K562 (cell line): ENCODE data around the gene NAV2. TPM values are rescaled to one million over a fixed set of nuclear protein-coding genes. Genes with fewer than 3 reads are reported as not detected.

ENCODE experiments used
- ATAC-seq: fragments of 200-7000 bp; cut with Tn5 transposase; 3 replicates; pipeline ENCODE4 v1.9.1; 2020; ENCODE audit warnings: moderate library complexity
- BruUV-seq: library from RNA; stranded (reverse); fragments of 400-500 nt; replicated peaks from 2 replicates; lab custom pipeline; 2021; lab: Mats Ljungman, UMichigan
- CTCF ChIA-PET: fragments of 300-600 bp; formaldehyde crosslinking; extraction: SDS; loops from one replicate; lab custom pipeline; 2021; ENCODE audit warnings: low intra/inter-chr PET ratio; lab: Yijun Ruan, JAX
- POLR2A ChIA-PET: fragments of 300-600, 350-650 bp; sonication (Branson Sonifier 250); formaldehyde crosslinking; extraction: SDS; loops from one replicate; lab custom pipeline; 2021; ENCODE audit warnings: antibody characterized with exemption, inconsistent platforms; lab: Yijun Ruan, JAX
- DNase-seq, 4 experiments: peaks; one replicate each; pipeline versions ENCODE4 v3.0.0 to v3.0.0-alpha.2; 2011 to 2018; ENCODE audit warnings: low spot score in 3 of 4, mixed read lengths in 3 of 4; ENCODE audit errors: extremely low read depth in 1 of 4
- FAIRE-seq: peaks from 2 replicates; lab custom pipeline; 2011; peaks lifted over from hg19 to GRCh38; lab: Jason Lieb, UNC
- H2AFZ ChIP-seq: 2 replicates; pipeline ENCODE4 v1.6.0; 2011; ENCODE audit warnings: low read depth, low read length, control low read depth, inconsistent platforms
- H3K27ac ChIP-seq: fragments of 200-600 bp; 3 replicates; pipeline ENCODE4 v1.8.0; 2011; ENCODE audit warnings: low read depth, mild to moderate bottlenecking, control low read depth, inconsistent platforms, low read length, moderate library complexity, mixed read lengths; ENCODE audit errors: extremely low read depth
- H3K27me3 ChIP-seq, 2 experiments: fragments of 300-600 bp in 1 of 2; 2 replicates in 1 of 2; 3 replicates in 1 of 2; pipeline versions ENCODE4 v1.6.0 to v1.8.0; 2011; ENCODE audit warnings: inconsistent platforms in 2 of 2, low read length in 2 of 2, mild to moderate bottlenecking in 1 of 2, mixed read lengths in 1 of 2, moderate library complexity in 1 of 2; ENCODE audit not compliant: control insufficient read depth in 2 of 2, insufficient read depth in 2 of 2
- H3K36me3 ChIP-seq: fragments of 300-600 bp; 3 replicates; pipeline ENCODE4 v1.8.0; 2011; ENCODE audit warnings: mild to moderate bottlenecking, low read length, inconsistent platforms; ENCODE audit not compliant: control insufficient read depth, insufficient read depth
- H3K4me1 ChIP-seq, 2 experiments: fragments of 200-600 bp in 1 of 2; replicated peaks in 1 of 2; 2 replicates in 1 of 2; 3 replicates in 1 of 2; pipeline versions ENCODE4 v1.5.1 to v1.8.0; 2011; ENCODE audit warnings: inconsistent platforms in 2 of 2, low read length in 2 of 2, mild to moderate bottlenecking in 1 of 2, mixed read lengths in 1 of 2, moderate library complexity in 1 of 2; ENCODE audit not compliant: control insufficient read depth in 2 of 2, insufficient read depth in 2 of 2
- H3K4me2 ChIP-seq: 2 replicates; pipeline ENCODE4 v1.6.1; 2011; ENCODE audit warnings: low read length, control low read depth, inconsistent platforms, mixed read lengths; ENCODE audit not compliant: insufficient read depth
- H3K4me3 ChIP-seq: fragments of 200-600 bp; sonication (generic), shearing (Covaris generic); 2 replicates; pipeline ENCODE4 v1.5.1; 2016; ENCODE audit warnings: control low read depth, inconsistent platforms
- H3K79me2 ChIP-seq: fragments of 200-600 bp; 3 replicates; pipeline ENCODE4 v1.8.0; 2011; ENCODE audit warnings: low read length, inconsistent platforms; ENCODE audit not compliant: control insufficient read depth, insufficient read depth
- H3K9ac ChIP-seq, 2 experiments: 2 replicates each; pipeline versions ENCODE4 v1.6.0 to v1.6.1; 2011; ENCODE audit warnings: low read depth in 2 of 2, low read length in 2 of 2, control low read depth in 1 of 2, inconsistent platforms in 1 of 2, mild to moderate bottlenecking in 1 of 2, mixed read lengths in 1 of 2; ENCODE audit not compliant: insufficient read depth in 1 of 2
- H3K9me1 ChIP-seq: one replicate; pipeline ENCODE4 v1.6.0; 2011; ENCODE audit warnings: inconsistent platforms, mild to moderate bottlenecking, low read length, moderate library complexity; ENCODE audit not compliant: control insufficient read depth, insufficient read depth
- H3K9me3 ChIP-seq: replicated peaks from 2 replicates; pipeline ENCODE4 v1.5.1; 2011; ENCODE audit warnings: low read depth, low read length, inconsistent platforms; ENCODE audit not compliant: control insufficient read depth, insufficient read depth
- H4K20me1 ChIP-seq: replicated peaks from 2 replicates; pipeline ENCODE4 v1.6.1; 2011; ENCODE audit warnings: low read length, inconsistent platforms, mixed read lengths; ENCODE audit not compliant: control insufficient read depth, insufficient read depth
- ELF4 ChIP-seq: fragments of 450-650 bp; formaldehyde crosslinking; IDR thresholded peaks from 2 replicates; pipeline ENCODE4 v1.4.0; 2022; ENCODE audit warnings: missing genetic modification characterization
- IFI16 ChIP-seq: fragments of 250-450 bp; sonication (Bioruptor Pico); IDR thresholded peaks from 2 replicates; pipeline ENCODE4 v2.1.2; 2022; ENCODE audit warnings: mild to moderate bottlenecking, inconsistent platforms
- RNF2 ChIP-seq: sonication (generic); IDR thresholded peaks from 2 replicates; pipeline ENCODE4 v1.6.1; 2016
- SUPT5H ChIP-seq: fragments of 450-650 bp; IDR thresholded peaks from 2 replicates; pipeline ENCODE4 v1.6.1; 2016
- WGBS: fragments of 100-300 bp; shearing (Covaris generic); methylation state at CpG from one replicate; pipeline ENCODE4 v1.1.6; 2016; ENCODE audit warnings: low coverage, mixed read lengths; ENCODE audit not compliant: insufficient coverage; ENCODE audit errors: missing lambda C conversion rate; 5-methylcytosine and 5-hydroxymethylcytosine counted together
- in situ Hi-C: fragments of 300-500 bp; cut with MboI; formaldehyde crosslinking; loops from 4 replicates; pipeline ENCODE4 v1.15.0; 2018; ENCODE audit warnings: inconsistent platforms, mixed read lengths
- intact Hi-C: fragments of 100-400 bp; cut with micrococcal nuclease; formaldehyde crosslinking; loops from 2 replicates; pipeline ENCODE4 v1.14.2; 2022
- polyA plus RNA-seq, 8 experiments: library from polyadenylated mRNA; depleted of rRNA in 4 of 8; stranded (reverse) in 5 of 8; unstranded in 3 of 8; fragments of >200 nt; fragmentation: Nextera tagmentation in 2 of 8; fragmentation: Illumina TruSeq in 1 of 8; extraction: Ambion mirVana in 2 of 8; extraction: Trizol in 1 of 8; gene quantifications; 2 replicates each; pipeline versions ENCODE4 v1.2.1 to v1.2.3, GENCODE V29; 2011 to 2014; ENCODE audit warnings: inconsistent platforms in 1 of 8, missing spikeins in 1 of 8
- total RNA-seq, 7 experiments: library from RNA; depleted of rRNA in 6 of 7; stranded (reverse); fragments of >200 nt in 6 of 7; fragmentation: Illumina TruSeq in 2 of 7; extraction: Trizol in 2 of 7; gene quantifications; 2 replicates each; pipeline versions ENCODE4 v1.2.1 to v1.2.3, GENCODE V29; 2011 to 2021; ENCODE audit warnings: low replicate concordance in 1 of 7
- TF ChIP-seq, protein P1 (sequence below): sonication (generic); formaldehyde crosslinking; IDR thresholded peaks from 2 replicates; pipeline ENCODE4 v1.8.0; 2022; ENCODE audit warnings: missing genetic modification reagents, mild to moderate bottlenecking, borderline replicate concordance
- TF ChIP-seq, protein P2 (sequence below), 3 experiments: fragments of 200-800 bp in 1 of 3; fragments of 250-450 bp in 1 of 3; fragments of 450-650 bp in 1 of 3; sonication (Bioruptor Pico) in 1 of 3; sonication (Bioruptor generic) in 1 of 3; formaldehyde crosslinking in 1 of 3; IDR thresholded peaks; 2 replicates each; pipeline versions ENCODE4 v1.6.1 to v1.8.0; 2016 to 2022; ENCODE audit warnings: mild to moderate bottlenecking in 2 of 3, missing genetic modification characterization in 2 of 3, missing compliant biosample characterization in 1 of 3, moderate library complexity in 1 of 3
- TF ChIP-seq, protein P3 (sequence below), 2 experiments: IDR thresholded peaks in 1 of 2; conservative IDR thresholded peaks in 1 of 2; 2 replicates each; pipeline ENCODE4 v1.6.1; 2016; ENCODE audit warnings: low read depth in 2 of 2, mild to moderate bottlenecking in 1 of 2, missing compliant biosample characterization in 1 of 2, missing genetic modification characterization in 1 of 2, moderate library complexity in 1 of 2
- TF ChIP-seq, protein P4 (sequence below): fragments of 450-650 bp; IDR thresholded peaks from 2 replicates; pipeline ENCODE4 v1.6.1; 2016; ENCODE audit warnings: low read depth, mild to moderate bottlenecking, moderate library complexity
- TF ChIP-seq, protein P5 (sequence below): sonication (generic); formaldehyde crosslinking; IDR thresholded peaks from 2 replicates; pipeline ENCODE4 v1.8.0; 2022; ENCODE audit warnings: mild to moderate bottlenecking, missing genetic modification reagents

Gene NAV2
- total and polyA plus RNA-seq, 9 of the 15 experiments (the other 6 are each of a cell fraction or from before 2014, with no cell fraction given), result 0.03 to 0.35 (median 0.05) TPM

DNA sequence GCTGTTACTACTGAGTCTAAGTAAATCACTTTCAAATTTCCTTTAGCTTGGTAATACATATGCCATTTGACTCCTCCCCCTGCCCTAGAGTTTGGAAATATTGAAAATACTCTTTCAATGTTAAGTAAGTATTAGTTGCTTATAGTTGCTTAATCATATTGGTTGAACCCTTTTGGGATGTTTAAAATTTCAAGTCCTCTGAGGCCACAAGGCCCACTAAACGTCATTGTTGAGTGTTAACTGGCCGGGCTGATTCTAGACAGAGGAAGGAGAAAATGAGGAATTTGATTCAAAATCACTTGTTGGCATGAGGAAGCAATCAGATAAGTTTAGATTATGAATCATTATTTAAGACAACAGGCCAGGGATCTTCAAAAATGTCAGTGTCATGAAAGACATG, 8.5 kb downstream of the NAV2 start (continued):
- TF ChIP-seq, protein P1, sequence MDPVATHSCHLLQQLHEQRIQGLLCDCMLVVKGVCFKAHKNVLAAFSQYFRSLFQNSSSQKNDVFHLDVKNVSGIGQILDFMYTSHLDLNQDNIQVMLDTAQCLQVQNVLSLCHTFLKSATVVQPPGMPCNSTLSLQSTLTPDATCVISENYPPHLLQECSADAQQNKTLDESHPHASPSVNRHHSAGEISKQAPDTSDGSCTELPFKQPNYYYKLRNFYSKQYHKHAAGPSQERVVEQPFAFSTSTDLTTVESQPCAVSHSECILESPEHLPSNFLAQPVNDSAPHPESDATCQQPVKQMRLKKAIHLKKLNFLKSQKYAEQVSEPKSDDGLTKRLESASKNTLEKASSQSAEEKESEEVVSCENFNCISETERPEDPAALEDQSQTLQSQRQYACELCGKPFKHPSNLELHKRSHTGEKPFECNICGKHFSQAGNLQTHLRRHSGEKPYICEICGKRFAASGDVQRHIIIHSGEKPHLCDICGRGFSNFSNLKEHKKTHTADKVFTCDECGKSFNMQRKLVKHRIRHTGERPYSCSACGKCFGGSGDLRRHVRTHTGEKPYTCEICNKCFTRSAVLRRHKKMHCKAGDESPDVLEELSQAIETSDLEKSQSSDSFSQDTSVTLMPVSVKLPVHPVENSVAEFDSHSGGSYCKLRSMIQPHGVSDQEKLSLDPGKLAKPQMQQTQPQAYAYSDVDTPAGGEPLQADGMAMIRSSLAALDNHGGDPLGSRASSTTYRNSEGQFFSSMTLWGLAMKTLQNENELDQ (CRISPR knock-in tag), result no peak
- no peak for TF ChIP-seq IFI16 (CRISPR knock-in tag)
- TF ChIP-seq, all 486 proteins: peak for 0

DNA sequence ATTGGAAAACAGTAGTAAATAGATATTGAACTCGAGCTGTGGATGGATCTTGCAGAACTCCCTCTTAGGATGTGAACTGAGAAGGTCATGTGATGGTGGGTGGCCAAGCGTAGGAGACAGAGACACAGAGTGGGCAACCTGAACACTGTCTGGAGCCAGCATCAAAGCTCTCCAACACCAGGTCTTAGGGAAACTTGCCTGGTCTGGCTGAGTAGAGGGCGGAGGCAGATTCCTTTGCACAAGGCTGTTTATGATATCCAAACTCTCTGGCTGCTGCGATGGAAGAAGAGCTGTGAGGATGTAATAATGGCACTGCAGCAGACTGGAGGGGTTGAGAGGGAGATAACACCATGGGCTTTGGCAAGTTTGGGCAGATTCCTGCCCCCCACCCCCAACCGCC, 10.1 kb downstream of the NAV2 start:
- Histone ChIP-seq H3K9me3 (no peaks in the 10 kb centered on the region), H3K79me2 (no peaks in the 10 kb centered on the region), H3K36me3 (no peaks in the 10 kb centered on the region), H3K27me3 (no peaks in the 10 kb centered on the region; a peak in 1 of 5 replicates), H3K4me1 (no peaks in the 10 kb centered on the region), H4K20me1 (no peaks in the 10 kb centered on the region; the same call in 1 of the 2 replicates), H2AFZ (no peak overlapping the region), H3K27ac (no peak overlapping the region), H3K4me2 (no peak overlapping the region), H3K9me1 (no peaks in the 10 kb centered on the region), H3K9ac (no peak overlapping the region), H3K4me3 (no peak overlapping the region)
- no peak for ATAC-seq
- no TSS peak for BruUV-seq
- intact Hi-C loops, result no loop called here
- in situ Hi-C loops, result no loop called here
- WGBS, result 2% methylated on average over 5 of the region's 5 CpGs
- FAIRE-seq, result no peak
- no peak for DNase-seq
- ChIA-PET POLR2A (interaction anchor here (0.6 kb wide), 1 partner anchor 1071 kb away, joined by 3 read pairs; no protein-coding TSS in a partner anchor), CTCF (no interaction called here)
- TF ChIP-seq ELF4, result no peak
- TF ChIP-seq, protein P2, sequence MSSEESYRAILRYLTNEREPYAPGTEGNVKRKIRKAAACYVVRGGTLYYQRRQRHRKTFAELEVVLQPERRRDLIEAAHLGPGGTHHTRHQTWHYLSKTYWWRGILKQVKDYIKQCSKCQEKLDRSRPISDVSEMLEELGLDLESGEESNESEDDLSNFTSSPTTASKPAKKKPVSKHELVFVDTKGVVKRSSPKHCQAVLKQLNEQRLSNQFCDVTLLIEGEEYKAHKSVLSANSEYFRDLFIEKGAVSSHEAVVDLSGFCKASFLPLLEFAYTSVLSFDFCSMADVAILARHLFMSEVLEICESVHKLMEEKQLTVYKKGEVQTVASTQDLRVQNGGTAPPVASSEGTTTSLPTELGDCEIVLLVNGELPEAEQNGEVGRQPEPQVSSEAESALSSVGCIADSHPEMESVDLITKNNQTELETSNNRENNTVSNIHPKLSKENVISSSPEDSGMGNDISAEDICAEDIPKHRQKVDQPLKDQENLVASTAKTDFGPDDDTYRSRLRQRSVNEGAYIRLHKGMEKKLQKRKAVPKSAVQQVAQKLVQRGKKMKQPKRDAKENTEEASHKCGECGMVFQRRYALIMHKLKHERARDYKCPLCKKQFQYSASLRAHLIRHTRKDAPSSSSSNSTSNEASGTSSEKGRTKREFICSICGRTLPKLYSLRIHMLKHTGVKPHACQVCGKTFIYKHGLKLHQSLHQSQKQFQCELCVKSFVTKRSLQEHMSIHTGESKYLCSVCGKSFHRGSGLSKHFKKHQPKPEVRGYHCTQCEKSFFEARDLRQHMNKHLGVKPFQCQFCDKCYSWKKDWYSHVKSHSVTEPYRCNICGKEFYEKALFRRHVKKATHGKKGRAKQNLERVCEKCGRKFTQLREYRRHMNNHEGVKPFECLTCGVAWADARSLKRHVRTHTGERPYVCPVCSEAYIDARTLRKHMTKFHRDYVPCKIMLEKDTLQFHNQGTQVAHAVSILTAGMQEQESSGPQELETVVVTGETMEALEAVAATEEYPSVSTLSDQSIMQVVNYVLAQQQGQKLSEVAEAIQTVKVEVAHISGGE (CRISPR knock-in tag; IDR thresholded peaks at IDR 0.05), result no peak
- TF ChIP-seq, protein P3, sequence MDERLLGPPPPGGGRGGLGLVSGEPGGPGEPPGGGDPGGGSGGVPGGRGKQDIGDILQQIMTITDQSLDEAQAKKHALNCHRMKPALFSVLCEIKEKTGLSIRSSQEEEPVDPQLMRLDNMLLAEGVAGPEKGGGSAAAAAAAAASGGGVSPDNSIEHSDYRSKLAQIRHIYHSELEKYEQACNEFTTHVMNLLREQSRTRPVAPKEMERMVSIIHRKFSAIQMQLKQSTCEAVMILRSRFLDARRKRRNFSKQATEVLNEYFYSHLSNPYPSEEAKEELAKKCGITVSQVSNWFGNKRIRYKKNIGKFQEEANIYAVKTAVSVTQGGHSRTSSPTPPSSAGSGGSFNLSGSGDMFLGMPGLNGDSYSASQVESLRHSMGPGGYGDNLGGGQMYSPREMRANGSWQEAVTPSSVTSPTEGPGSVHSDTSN (CRISPR knock-in tag; IDR thresholded peaks at IDR 0.05; ENCODE audit: low read depth), result no peak
- TF ChIP-seq, protein P3 (tag; conservative IDR thresholded peaks at IDR 0.05; ENCODE audit: low read depth), result no peak
- TF ChIP-seq, protein P4, sequence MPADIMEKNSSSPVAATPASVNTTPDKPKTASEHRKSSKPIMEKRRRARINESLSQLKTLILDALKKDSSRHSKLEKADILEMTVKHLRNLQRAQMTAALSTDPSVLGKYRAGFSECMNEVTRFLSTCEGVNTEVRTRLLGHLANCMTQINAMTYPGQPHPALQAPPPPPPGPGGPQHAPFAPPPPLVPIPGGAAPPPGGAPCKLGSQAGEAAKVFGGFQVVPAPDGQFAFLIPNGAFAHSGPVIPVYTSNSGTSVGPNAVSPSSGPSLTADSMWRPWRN, result no peak
- TF ChIP-seq RNF2, result no peak
- no peak for TF ChIP-seq SUPT5H
- TF ChIP-seq, protein P5, sequence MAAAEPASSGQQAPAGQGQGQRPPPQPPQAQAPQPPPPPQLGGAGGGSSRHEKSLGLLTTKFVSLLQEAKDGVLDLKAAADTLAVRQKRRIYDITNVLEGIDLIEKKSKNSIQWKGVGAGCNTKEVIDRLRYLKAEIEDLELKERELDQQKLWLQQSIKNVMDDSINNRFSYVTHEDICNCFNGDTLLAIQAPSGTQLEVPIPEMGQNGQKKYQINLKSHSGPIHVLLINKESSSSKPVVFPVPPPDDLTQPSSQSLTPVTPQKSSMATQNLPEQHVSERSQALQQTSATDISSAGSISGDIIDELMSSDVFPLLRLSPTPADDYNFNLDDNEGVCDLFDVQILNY (CRISPR knock-in tag), result no peak
